NCI-H146 treated with DMSO at 0.1 percent for 48 hours (cell line): ENCODE measurements around the gene NKX3-2.

Source experiments
- DNase-seq: peaks from one replicate; lab custom pipeline; 2025; ENCODE audit not compliant: unreplicated experiment; lab: John Stamatoyannopoulos, UW

NKX3-2 gene

DNA sequence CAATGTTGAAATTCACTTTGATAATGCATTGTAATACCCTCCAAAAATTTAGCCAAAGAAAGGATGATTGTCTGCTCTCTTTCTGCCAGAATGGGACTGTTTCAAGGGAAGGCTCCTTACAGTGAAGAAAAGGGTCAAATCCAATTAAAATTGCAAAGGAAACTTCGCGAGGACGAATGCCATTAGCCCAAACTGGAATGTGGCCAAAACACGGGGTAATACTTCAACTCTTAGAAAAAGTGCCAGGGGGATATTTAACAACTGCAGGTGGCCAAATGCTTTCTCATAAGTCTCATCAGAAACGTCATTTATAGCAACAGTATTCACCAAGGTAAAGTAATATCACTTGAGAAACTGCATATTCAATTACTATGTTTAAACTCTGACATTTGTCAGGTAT is 29.0 kb downstream of the NKX3-2 start:
- DNase-seq: no peak

DNA sequence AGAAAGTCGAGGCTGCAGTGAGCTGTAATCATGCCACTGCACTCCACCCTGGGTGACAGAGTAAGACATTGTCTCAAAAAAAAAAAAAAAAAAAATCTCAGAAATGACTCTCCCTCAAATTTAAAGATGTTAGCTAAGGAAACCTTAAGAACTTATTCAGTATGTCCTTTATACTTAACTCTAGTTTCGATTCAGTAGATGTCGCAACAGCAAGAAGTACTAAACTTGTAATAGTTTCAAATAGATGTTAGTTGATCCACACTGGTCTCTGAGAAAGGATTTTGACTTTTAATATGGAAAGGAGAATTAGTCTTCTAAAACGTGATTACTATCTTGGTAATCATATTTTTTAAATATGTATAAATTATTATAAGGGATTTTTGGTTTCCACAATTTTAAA is 29.6 kb downstream of the NKX3-2 start:
- DNase-seq: no peak

DNA sequence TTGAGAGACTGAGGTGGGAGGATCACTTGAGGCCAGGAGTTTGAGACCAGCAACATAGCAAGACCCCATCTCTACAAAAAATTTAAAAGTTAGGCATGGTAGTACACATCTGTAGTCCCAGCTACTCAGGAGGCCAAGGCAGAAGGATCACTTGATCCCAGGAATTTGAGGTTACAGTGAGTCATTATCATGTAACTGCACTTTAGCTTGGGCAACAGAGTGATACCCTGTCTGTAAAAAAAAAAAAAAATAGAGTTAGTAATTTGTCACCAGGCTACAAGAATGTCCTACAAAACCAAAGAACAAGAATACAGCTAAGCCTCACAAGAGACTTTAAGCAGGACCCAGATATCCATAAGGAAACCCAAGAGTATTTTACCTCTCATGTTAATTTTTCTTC is 33.2 kb downstream of the NKX3-2 start:
- no peak for DNase-seq

DNA sequence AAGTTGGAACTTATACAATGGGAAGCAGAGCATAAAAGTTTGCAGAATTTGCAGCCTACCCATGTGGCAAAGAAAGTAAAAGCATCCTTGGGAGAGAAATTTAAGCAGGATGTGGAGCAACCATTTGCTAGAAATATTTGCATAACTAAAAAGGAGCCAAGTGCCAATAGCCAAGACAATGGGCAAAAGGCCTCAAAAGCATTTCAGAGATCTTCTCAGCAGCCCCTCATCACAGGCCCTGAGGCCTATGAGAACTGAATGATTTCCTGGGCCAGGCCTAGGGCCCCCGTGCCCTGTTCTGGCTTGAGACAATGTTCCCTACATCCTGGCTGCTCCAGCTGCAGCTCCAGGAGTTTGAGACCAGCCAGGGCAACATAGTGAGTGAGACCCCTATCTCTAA is 34.9 kb downstream of the NKX3-2 start:
- DNase-seq: no peak

DNA sequence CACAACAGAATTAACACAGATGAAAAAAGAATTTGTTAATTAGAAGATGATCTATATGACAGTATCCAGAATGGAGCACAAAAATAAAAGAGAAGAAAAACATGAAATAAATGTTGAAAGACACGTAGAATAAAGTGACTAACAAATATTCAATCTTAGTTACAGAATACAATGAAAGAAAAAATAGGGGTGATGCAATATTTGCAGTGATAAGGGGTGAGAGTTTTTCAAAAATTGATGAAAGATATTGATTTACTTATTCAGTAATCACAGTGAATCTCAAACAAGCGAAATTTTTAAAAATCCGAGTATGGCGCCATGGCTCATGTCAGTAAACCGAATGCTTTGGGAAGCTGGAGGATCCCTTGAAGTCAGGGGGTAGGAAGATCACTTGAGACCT is 39.9 kb downstream of the NKX3-2 start:
- DNase-seq: no peak

DNA sequence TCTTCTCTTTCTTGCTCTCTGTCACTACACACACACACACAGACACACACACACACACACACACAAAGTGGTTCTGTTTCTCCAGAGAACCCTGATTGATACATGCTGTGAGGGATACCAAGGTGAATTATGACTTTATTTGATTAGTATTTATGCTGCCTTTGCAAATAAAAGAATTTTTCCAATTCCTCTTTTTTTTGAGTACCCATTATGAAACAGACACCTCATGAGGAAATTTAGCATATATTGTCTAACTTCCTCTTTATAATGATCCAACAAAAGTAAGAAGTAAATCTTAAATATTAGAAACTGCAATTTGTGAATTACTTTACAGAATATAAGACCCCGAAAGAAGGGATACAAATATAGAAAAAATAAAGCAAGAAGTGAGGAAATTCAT is 45.8 kb downstream of the NKX3-2 start:
- DNase-seq: no peak

DNA sequence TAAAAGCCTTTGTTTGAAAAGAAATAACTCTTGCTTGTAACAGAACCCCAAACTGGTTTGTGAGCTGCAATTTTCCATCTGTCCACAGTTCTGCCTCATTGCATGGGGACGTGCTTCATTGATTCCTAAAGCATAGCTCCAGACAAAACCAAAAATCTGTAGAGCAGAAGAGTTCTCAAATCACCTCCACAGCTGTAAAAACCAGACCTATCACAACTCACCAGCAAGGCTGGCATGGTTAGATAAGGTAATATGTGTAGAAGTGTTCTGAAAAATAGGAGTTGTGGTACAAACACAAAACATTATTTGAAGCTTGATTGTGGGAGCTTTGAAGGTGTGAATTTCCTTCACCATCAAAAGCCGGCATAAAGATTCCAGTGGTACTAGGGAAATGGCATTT is 47.7 kb downstream of the NKX3-2 start:
- DNase-seq: no peak

DNA sequence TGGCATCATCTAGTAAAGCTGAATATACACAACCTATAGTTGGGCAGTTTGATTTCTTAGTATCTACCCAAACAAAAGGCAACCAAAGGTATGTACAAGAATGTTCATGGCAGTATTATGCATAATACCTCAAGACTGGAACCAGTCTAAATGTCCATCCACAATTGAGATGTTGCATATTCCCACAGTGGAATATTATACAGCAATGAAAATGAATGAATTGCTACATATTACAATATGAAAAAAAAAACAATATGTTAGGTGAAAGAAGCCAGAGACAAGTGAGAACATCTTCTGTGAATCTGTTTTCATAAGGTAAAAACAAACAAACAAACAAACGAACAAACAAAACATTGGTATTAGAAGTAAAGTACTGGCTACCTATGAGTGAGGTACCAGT is 48.6 kb downstream of the NKX3-2 start:
- DNase-seq: no peak

DNA sequence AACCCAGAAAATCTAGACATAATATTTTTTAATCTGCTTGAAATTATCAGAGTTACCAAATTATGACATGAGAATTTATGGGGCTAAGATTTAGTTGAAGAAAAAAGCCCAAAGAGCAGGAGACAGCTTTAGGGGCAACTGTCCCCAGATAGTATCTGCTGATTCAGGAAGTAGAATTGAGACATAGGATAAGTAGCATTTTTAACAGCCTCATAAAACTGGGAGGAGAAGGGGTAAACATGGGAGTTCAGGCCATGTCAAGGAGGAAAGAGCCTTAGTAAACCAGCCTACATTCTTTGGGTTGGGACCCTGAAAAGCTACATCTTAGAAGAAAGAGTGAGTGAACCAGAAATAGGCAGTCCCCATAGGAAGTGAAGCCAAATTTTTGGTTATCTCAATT is 50.5 kb downstream of the NKX3-2 start:
- no peak for DNase-seq

DNA sequence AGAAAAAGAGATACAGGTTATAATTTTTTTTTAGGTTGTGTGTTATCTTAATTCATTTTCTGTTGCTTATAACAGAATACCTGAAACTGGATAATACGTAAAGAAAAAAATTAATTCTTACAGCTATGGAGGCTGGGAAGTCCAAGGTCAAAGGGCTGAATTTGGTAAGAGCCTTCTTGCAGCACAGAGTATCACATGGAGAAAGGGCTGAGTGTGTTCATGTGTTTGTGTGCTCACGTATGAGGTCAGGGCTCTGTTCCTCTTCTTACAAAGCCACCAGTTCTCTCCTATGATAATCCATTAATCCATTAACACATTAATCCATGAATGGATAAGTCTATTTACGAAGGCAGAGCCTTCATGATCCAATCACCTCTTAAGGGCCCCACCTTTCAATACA is 51.6 kb downstream of the NKX3-2 start:
- no peak for DNase-seq
